GM23248 (cell line): ENCODE measurements around the gene HMG20A.

Source experiments
- EZH2 ChIP-seq: fragments of 200-600 bp; sonication (generic); IDR thresholded peaks from 2 replicates; pipeline ENCODE4 v1.6.1; 2018; ENCODE audit warnings: antibody characterized with exemption, mild to moderate bottlenecking; ENCODE audit not compliant: insufficient read depth, poor library complexity, severe bottlenecking
- EZH2phosphoT487 ChIP-seq: fragments of 200-600 bp; sonication (generic); IDR thresholded peaks from 2 replicates; pipeline ENCODE4 v1.6.1; 2018; ENCODE audit warnings: antibody characterized with exemption, moderate library complexity, mild to moderate bottlenecking, low read depth; ENCODE audit not compliant: insufficient read depth

- TF ChIP-seq EZH2, result no peak
- TF ChIP-seq EZH2phosphoT487, result no peak
Measured at GRCh38 chr15:77371850-77372563, 48.7 kb upstream of the HMG20A start.
